ENCODE measurements around the gene TEX9.

GRCh38 chr15:56337084-56337725, 28.0 kb upstream of the TEX9 start:
- TF ChIP-seq ZNF274 (IDR thresholded peaks at IDR 0.05; ENCODE audit: low read depth, low read length) (no peak), YY1 (IDR thresholded peaks at IDR 0.05; ENCODE audit: insufficient read depth, insufficient read length) (no peak), SUZ12 (IDR thresholded peaks at IDR 0.05; ENCODE audit: extremely low read depth, insufficient read depth, insufficient read length) (no peak)

Measured in NT2/D1 (cell line).